Astrocyte (in vitro differentiated cells and primary cell): ENCODE results near the gene CACNB4.

Experiments
- EZH2 ChIP-seq: IDR thresholded peaks from 2 replicates; pipeline ENCODE4 v1.6.1; 2012; ENCODE audit warnings: mild to moderate bottlenecking, low read length, inconsistent platforms; ENCODE audit not compliant: insufficient read depth
- TF ChIP-seq, protein P1 (sequence below): IDR thresholded peaks from 2 replicates; pipeline ENCODE4 v1.5.1; 2011; ENCODE audit warnings: low read depth, mild to moderate bottlenecking, inconsistent platforms, low read length, moderate library complexity; ENCODE audit not compliant: insufficient read depth

DNA sequence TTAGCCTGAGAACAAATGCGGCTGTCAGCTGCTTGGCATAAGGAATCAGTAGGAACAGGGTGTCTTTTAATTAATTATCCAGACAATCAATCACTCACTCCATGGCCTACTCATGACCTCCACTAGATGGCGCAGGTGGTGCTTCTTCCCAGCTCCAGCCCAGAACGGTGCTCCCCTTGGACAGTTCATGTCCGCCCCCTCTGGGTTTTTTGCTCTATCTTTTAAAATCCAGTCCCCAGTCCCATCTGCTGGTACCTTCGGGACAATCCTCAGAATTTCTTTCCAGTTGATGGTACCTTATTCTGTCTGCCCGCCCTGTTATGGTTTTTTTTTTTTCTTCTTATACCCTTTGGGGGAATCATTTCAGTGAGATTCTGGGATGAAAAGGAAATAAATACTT lies 99.8 kb downstream of the CACNB4 start:
- TF ChIP-seq, protein P1, sequence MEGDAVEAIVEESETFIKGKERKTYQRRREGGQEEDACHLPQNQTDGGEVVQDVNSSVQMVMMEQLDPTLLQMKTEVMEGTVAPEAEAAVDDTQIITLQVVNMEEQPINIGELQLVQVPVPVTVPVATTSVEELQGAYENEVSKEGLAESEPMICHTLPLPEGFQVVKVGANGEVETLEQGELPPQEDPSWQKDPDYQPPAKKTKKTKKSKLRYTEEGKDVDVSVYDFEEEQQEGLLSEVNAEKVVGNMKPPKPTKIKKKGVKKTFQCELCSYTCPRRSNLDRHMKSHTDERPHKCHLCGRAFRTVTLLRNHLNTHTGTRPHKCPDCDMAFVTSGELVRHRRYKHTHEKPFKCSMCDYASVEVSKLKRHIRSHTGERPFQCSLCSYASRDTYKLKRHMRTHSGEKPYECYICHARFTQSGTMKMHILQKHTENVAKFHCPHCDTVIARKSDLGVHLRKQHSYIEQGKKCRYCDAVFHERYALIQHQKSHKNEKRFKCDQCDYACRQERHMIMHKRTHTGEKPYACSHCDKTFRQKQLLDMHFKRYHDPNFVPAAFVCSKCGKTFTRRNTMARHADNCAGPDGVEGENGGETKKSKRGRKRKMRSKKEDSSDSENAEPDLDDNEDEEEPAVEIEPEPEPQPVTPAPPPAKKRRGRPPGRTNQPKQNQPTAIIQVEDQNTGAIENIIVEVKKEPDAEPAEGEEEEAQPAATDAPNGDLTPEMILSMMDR: peak; percentile 79
- no peak for TF ChIP-seq EZH2
